ENCODE results near the gene MIB1. TPM values are rescaled to one million over a fixed set of nuclear protein-coding genes. Genes with fewer than 3 reads are reported as not detected.
"Not testable (repeated sequence)": the region's sequence is repeated elsewhere in the genome, so short reads cannot be mapped to it uniquely, and the experiment has no call there.

MIB1 gene
- polyA plus RNA-seq (2013, experiment 1 of 2; ENCODE audit: insufficient read length): 20.1 TPM
- 23.7 TPM for polyA plus RNA-seq (2013, experiment 2 of 2; ENCODE audit: insufficient read length)

DNA sequence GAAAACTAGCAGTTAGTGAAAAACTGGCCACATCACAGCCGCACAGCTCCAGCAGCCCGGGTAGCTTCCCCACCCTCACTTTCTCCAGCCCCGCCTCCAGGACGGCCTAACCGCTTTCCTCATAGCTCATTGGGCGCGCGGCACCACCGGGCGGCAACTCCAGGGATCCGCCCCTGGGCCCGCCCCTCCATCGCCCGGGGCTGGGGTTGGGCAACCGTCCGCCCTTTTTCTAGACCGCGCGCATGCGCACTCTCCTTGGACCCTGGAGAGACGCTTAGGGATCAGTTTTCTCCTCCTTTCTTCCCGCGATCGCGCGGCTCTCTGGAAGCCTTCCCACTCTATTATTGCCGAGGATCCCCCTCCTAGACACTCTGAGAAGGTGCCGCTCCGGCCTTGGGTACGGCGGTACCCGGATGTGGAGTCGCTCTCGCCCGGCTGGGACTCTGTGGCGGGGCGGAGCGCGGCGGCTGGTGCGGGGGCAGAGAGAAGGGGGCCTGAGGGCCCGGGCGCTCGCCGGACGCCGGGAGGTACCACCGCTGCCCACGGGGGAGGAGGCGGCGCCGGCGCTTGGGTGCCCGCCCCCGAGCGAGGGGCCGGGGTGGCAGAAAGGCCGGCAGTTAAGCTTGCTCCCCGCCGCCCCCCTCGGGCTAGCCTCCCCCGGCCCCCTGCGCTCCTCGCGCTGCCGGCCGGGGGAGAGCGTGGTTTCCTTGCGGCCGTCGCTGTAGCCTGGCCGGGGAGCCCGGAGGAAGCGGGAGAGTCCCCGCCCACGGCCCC, at the start of gene MIB1:
Gene MIB1, plus strand, starts transcription at position 255 of the 774 bp plus-strand sequence. CDS start 792 bp downstream, outside the sequence.
- DNase-seq: peak; percentile 98

DNA sequence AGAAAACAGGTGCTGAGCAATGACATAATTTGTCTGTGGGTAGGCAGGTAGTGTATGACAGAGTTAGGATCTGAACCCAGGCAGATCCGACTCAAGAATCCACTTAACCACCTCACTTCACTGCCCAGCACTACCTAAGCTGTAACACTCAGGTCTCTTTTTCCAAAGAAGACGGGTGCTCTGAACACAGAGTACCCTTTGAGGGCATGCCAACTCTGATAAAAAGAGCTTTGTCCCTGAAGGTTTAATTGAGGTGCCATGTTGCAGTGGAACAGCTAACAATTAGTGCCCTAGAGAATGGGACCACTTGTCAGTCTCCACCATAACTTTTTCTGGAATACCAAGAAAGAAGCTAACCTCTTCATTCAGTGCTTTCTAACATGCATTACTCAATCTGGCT, 47.3 kb upstream of the MIB1 start:
- no peak for DNase-seq

DNA sequence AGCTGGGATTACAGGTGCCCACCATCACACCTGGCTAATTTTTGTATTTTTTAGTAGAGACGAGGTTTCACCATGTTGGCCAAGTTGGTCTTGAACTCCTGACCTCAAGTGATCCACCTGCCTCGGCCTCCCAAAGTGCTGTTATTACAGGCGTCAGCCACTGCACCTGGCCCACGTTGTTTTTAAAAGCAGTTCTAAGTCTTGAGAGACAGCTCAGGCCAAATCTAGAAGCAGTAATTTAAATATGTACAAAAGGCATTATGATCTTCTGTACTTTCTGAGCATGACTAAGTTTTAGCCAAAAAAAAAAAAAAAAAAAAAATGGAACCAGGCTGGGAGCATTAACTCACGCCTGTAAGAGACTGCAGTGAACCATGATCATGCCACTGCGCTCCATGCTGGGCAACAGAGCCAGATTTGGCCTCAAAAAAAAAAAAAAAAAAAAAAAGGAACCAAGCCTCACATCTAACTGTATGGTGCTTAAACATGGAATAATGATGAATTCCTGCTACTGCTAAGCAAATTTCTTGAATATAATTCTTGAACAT, 40.0 kb upstream of the MIB1 start:
- DNase-seq: no peak

DNA sequence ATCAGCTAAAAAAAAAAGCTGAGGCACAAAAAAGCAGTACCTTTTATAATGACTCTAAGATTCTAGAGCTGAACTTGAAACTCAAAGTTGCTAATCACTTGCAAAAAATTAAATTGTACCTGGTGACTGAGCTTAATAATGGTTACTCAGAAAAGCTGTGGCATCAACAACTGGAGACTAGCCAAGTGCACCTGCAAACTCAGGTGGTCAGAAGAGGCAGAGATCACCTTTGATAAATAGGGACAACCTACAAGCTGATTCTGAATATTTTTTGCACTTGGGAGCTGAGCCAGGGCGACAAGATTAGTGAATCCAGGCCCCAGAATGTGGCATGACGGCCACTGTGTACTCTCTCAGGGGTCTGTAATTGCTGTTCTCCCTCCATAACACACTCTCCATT, 39.0 kb upstream of the MIB1 start:
- no peak for DNase-seq

DNA sequence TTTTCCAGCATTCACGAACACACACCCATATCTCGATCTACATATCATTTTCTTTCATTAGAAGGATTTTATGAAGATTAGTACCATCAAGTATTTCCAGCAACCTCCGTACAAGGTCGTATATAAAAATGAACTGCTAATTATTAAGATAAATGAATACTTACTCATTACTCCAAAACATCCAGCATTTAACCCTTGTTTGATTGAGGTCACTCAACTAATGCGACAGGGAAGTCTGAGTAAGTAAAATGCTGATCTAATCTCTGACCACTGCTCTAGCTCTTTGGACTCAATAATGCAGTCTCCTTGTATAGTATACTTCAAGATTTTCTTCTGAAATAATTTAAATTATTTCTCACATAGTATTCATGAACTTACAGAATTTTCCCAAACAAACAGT, 38.0 kb upstream of the MIB1 start:
- DNase-seq: no peak

DNA sequence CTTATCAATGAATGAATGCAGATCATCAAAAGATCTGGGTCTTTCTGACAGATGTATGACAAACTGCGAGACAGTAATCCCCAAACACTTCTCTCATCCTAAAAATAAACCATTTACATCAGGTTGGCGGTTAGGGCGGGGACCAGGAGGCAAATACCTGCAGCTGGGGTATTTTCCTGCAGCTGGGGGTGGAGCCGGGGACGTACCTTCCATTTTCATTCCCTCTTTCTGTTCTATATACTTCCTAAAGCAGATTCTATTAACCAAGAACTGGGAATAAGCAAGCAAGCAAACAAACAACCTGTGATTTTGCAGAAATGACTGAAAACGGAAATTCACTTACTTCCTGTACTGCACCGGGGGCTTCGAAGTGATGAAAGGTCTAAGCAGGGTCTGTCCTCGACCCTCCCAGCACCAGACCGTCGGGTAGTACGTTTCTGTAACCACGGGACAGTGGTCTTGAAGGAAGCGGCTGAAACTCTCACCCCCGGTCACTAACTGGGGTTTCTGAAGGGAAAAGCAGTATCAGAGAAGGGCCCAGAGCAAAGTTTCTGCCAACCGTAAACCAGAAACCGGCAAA, 37.3 kb upstream of the MIB1 start:
- DNase-seq: no peak

DNA sequence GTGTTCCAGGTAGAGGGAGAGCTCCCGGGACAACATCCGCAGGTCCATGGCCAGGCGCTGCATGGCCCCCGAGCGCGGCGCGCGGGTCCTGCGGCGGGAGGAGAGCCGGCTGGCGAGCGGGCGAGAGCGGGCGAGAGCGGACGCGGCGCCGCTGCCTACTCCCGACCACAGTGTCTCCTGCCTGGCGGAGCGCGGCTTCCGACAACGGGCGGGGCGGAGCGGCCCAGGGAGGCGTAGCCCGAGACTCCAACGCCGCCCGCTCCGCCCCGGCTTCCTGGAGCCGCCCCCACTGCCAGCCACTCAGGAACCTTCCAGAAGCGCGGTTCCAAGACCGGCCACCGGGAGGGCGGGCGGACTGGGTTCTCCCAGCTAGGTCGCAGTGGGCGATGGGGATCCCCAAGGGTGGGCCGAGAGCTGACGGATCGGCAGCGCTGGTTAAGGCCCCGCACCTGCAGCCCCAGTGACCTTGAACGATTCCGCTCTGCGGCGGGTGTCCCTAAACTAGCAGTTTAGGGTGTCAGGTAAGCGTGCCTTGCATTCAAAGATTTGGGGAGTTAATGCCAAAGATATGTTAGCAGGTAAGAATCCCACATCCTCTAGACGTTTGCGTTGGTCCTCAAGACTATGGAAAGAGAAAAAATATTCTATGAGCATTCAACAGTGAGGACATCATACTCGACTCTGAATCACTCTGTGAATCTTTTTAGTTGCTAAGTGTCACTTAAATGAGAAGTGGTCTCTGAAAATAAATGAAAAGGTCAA, 35.8 kb upstream of the MIB1 start, which contains the start of gene ABHD3:
Gene ABHD3, minus strand, starts transcription at position 172 of the 762 bp plus-strand sequence. Its CDS starts 109 bp downstream, at position 63.
- peak; percentile 91 for DNase-seq

DNA sequence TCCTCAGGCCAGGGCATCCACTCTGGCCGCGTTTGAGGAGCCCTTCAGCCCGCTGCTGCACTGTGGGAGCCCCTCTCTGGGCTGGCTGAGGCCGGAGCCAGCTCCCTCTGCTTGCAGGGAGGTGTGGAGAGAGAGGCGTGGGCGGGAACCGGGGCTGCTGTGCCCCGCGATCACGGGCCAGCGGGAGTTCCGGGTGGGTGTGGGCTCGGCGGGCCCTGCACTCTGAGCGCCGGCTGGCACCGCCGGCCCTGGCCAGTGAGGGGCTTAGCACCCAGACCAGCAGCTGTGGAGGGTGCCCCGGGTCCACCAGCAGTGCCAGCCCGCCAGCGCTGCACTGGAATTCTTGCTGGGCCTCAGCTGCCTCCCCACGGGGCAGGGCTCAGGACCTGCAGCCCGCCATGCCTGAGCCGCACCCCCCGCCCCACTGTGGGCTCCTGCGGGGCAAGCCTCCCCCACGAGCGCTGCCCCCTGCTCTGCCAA, 34.2 kb upstream of the MIB1 start:
- DNase-seq: no peak

DNA sequence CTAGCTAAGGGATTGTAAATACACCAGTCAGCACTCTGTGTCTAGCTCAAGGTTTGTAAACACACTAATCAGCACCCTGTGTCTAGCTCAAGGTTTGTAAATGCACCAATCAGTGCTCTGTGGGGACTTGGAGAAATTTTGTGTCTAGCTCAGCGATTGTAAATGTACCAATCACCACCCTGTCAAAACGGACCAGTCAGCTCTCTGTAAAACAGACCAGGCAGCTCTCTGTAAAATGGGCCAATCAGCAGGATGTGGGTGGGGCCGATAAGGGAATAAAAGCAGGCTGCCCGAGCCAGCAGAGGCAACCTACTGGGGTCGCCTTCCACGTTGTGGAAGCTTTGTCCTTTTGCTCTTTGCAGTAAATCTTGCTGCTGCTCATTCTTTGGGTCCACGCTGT, 33.5 kb upstream of the MIB1 start:
- not testable (repeated sequence) for DNase-seq

DNA sequence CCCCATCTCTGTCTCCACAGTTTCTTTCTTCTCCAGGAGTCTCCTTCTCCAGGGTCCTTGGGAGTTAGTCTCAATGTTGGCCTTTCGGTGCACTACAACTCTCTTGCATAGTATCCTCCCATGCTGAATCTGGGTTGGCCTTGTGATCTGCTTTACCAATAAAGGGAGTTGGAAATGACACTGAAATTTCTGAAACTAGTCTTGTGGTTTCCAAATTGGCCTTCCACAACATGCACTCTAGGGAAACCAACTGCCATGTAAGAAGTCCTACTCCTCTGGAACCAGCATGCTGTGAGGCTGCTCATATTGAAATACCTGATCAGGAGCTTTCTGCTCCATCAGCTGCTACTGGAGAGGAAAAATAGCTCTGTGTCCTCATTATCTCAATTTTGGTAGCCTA, 26.1 kb upstream of the MIB1 start:
- DNase-seq: no peak

DNA sequence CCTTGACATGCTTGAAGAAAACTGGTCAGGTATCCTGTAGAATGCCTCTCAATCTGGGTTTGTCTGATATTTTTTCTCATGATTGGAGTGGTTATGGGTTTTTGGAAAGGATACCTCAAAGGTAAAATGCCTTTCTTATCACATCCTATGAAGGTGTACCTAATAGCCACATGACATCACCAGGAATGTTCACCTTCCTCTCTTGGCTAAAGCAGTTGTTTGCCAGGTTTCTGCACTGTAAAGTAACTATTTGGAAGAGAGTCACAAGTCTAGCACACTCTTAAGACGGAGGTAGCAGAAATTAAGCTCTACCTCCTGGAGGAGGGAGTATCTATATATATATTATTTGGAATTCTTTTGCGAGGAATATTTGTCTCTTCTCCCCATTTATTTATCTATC, 17.9 kb upstream of the MIB1 start:
- DNase-seq: no peak

DNA sequence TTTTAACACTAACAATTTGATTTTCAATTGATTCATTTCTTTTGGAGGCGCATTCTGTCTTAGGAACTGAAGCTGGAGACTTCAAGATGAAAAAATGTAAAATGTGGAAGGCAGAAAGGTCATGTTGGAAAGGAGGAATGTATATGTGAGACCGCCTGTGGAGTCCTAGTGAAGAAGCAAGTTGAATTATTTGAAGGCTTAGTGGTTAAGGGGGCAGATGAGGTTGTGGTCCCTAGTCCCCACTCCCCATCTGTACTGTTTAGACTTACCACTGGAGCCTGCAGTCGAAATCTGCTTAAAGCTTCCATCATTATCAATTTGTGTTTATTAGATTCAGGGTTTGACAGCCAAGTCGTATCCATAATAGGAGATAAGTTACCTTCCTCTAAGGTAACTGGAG, 15.4 kb upstream of the MIB1 start:
- DNase-seq: no peak

DNA sequence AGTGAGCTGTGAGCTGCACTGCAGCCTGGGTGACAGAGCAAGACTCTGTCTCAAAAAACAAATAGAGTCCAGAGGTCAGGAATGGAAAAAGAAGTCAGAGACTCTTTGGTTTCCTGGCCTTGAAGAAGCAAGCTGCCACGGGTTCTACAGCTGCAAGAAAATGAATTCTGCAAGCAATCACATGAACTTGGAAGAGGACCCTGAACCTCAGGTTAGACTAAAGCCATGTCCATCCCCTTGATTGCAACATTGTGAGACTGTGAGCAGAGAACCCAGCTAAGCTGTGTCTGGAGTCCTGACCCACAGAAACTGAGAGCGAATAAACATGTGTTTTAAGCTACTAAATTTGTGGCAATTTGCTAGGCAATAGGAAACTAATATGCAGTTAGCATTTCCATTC, 12.9 kb upstream of the MIB1 start:
- no peak for DNase-seq

DNA sequence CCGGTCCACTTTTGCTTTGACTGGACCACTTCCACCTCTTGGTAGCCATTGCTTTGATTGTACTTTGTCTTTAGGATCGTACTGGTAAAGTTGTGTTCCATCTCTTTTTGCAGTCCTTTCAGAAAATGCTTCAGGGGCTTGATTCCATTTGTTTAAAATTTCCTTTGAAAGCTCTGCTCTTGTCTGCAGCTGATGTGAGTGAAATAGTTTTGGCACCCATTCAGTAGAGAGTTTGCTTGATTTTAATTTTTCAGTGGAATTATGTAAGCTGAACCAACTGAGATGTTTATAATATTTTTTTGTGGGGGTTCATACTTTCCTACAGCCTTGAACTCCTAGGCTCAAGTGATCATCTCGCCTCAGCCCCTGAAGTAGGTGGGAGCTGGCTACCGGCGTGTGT, 7.6 kb upstream of the MIB1 start:
- no peak for DNase-seq

DNA sequence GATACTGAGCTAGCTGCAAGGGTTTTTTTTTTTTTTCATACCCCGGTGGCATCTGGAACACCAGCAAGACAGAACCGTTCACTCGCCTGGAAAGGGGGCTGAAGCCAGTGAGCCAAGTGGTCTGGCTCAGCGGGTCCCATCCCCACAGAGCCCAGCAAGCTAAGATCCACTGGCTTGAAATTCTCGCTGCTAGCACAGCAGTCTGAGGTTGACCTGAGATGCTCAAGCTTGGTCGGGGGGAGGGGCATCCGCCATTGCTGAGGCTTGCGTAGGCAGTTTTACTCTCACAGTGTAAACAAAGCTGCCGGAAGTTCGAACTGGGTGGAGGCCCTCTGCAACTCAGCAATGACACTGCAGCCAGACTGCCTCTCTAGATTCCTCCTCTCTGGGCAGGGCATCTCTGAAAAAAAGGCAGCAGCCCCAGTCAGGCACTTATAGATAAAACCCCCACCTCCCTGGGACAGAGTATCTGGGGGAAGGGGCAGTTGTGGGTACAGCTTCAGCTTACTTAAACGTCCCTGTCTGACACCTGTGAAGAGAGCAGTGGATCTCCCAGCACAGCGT, 5.1 kb upstream of the MIB1 start:
- peak; percentile 19 for DNase-seq

DNA sequence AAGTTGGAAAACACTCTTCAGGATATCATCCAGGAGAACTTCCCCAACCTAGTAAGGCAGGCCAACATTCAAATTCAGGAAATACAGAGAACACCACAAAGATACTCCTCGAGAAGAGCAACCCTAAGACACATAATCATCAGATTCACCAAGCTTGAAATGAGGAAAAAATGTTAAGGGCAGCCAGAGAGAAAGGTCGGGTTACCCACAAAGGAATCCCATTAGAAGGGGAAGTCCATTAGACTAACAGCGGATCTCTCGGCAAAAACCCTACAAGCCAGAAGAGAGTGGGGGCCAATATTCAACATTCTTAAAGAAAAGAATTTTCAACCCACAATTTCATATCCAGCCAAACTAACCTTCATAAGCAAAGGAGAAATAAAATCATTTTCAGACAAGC, 3.7 kb upstream of the MIB1 start:
- DNase-seq: not testable (repeated sequence)

DNA sequence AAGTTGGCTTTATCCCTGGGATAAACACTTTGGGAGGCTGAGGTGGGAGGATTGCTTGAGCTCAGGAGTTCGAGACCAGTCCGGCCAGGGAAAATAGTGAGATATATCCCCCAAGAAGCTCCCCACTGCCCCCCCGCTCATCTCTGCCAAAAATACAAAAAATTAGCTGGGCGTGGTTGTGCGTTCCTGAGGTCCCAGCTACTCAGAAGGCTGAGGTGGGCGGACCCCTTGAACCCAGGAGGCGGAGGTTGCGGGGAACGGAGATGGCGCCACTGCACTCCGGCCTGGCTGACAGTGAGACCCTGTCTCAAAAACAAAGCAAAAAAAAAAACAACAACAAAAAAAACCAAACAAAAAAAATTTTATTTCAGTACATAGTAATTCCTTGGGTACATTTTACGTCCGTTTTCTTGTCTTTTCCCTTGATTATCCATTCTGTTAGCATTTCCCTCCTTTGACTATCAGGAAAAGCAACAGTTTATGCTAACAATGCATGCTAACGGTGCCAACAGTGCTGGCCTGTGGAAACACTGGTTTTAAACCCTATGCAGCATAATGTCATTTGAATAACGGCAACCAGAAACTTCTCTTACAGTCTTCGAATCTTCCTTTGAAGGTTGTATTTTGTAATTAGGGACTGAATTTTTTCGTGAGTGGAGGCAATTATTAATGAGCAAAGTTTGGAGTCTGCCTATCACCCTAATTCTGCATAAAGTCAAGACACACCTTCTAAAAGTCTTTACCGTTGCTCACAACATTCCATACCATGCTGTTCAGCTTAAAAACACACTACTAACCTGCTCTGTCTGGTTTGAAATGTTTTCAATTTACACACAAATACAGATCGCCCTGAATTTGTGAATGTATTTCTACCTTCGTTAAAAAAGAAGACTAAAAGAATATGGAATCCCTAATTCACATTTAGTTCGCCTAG, 721 bp upstream of the MIB1 start:
- DNase-seq: no peak

DNA sequence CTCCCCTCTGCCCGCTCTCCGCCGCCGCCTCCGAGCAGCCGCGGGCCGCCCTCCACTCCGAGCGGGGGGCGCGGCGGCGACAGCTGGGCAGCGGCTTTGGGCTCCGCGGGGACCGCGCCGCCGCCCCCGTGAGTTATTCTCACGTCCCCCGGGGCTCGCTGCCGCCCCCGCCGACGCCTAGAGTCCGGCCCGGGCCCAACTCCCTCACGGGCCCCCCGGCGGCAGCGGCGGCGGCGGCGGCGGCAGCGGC, 645 bp downstream of the MIB1 start:
- DNase-seq: no peak

DNA sequence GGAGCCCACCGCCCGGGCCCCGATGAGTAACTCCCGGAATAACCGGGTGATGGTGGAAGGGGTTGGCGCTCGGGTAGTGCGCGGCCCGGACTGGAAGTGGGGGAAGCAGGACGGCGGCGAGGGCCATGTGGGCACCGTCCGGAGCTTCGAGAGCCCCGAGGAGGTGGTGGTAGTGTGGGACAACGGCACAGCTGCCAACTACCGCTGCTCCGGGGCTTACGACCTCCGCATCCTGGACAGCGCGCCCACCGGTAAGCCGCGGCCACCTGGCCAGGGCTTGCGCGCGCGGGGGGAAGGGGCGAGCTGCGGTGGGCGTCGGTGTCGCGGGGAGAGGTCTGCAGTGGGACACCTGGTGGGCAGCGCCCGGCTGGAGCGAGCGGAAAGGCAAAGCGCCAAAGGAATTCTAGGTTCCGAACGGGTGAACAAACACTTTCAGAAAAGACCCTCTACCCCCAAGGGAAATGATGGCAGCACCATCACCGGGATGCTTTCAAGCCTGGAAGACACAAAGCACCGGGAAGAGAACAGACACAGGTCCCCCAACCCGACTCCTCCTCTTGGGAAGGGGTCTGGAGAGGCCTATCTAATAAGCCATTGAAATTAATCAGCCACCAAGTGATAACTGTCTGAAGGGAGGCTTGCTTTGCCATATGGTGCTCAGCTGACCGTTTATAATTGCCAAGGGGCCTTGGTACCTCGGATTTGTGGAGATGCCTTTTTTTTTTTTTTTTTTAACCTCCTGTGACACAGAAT, 1.1 kb downstream of the MIB1 start:
- DNase-seq: peak; percentile 13

DNA sequence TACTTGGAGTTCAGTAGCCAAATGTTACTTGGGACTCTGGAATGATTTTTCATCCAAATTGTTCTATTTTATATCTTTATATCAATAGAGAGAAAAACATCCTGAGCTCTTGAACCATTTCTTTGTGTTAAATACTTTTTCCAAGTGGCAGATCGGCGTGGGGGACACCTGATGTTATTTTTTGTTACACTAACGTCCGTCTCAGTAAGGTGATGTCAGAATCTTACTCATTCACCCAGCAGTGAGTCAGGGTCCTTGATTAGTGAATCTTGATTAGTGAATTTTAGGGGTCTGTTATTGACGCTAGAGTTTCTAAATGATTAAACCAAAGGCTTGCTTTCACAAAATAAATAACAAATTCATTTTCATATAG, 1.7 kb downstream of the MIB1 start:
- DNase-seq: no peak

Measured in fibroblast of skin of scalp (primary cell).